GM21619 (cell line): Measurements from ENCODE around the gene CMIP.
A peak's percentile ranks its signal among the peaks of the same experiment; 100 is the strongest.
"Not testable (repeated sequence)": the region's sequence is repeated elsewhere in the genome, so short reads cannot be mapped to it uniquely, and the experiment has no call there.

Experiments used
- ATAC-seq: cut with Tn5 transposase; IDR thresholded peaks from one replicate; pipeline ENCODE4 v1.9.1; 2021; ENCODE audit not compliant: unreplicated experiment

CMIP gene

DNA sequence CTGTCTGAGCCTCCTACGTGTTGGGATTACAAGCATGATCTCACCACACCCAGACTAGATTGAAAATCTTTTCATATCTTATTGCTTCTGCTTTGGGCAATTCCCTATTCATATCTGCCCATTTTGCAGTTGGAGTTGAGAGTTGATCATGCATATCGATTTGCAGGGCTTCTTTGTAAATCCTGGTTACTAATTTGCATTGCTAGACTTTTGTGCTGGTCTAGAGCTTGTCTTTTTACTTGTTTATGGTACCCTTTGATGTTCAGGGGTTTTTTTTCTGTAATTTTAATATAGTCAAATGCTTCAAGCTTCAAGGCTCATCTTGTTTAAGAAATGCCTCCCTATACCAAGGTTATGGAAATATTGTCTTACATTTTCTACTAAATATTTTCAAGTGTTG, 23.5 kb upstream of the CMIP start:
- no peak for ATAC-seq

DNA sequence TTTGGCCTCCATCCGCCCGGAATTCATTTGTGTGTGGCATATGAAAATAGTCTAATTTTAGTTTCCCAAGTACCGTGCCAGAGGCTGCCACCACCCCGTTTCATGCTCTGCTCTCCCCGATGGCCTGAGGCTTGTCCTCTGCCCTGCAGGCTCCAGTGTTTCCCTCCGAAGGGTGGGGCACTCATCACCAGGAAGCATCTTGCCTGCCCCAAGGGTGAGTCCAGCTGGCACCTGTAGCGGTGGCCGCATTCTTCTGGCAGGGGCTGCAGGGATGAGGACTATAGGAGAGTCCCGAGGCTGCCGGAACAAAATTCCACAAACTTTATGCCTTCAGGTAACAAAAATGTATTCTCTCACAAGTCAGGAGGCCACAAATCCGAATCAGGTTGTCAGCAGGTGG, 23.1 kb upstream of the CMIP start:
- no peak for ATAC-seq

DNA sequence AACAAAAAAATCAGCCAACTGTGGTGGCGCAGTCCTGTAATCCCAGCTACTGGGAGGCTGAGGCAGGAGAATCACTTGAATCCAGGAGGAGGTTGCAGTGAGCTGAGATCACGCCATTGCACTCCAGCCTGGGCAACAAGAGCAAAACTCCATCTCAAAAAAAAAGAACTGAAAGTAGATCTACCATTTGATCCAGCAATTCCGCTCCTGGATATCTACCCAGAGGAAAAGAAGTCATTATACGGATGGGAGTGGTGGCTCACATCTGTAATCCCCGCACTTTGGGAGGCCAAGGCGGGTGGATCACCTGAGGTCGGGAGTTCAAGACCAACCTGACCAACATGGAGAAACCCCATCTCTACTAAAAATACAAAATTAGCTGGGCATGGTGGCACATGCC, 22.5 kb upstream of the CMIP start:
- not testable (repeated sequence) for ATAC-seq

DNA sequence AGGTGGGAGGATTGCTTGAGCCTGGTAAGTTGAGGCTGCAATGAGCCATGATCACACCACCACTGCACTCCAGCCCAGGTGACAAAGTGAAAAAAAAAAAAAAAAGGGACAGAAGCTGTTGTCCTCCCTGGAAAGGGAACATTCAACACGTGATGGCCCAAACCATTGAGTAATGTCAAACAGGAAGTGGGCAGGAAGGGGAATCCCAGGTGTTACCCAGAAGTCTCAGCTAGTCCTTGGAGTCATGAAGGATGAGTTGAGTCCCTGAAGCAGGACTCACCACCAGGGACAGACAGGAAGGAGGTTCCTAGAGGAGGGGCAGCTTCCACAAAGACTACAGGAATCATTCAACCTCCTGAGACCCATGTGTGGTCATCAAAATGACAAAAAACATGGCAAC, 19.8 kb upstream of the CMIP start:
- ATAC-seq = peak; percentile 51

DNA sequence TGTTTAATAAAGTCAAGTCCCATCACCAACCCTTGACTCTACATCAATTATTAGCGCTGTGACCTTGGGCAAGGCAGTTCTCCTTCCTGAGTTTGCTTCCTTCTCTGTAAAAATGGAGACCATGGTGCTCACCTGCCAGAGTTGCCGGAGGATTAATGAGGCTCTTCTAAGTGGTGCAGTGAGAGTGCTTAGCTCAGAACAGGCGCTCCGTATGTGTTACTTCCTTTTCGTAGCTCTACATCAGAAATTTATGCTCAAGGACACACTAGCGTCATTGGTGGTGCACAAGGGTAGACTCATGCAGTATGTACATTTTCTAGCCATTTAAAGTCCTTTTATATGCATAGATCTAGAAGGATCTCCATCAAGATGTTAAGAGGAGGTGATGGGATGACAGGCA, 17.4 kb upstream of the CMIP start:
- ATAC-seq = no peak

DNA sequence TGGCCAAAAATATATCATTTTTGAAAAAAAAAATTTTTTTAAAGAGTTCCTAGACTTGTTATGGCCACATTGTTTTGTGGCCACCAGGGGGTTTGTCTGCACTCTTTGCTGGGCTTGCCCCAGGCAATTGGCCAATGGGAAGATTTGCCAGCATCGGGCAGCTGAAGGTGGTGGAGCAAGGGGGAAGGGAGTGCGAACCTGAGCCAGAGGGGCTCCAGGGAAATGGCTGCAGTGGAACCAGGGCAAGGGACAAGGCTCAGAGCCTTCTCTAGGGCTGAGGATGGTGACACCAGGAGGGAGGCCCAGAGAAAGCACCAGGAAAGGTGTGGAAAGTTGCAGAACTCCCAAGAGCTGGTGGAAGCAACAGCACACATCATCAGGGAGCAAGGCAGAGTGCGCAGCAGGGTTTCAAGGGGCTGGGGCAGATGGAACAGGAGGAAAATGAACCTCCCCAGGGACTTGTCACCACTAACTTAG, 15.5 kb upstream of the CMIP start:
- ATAC-seq = no peak

DNA sequence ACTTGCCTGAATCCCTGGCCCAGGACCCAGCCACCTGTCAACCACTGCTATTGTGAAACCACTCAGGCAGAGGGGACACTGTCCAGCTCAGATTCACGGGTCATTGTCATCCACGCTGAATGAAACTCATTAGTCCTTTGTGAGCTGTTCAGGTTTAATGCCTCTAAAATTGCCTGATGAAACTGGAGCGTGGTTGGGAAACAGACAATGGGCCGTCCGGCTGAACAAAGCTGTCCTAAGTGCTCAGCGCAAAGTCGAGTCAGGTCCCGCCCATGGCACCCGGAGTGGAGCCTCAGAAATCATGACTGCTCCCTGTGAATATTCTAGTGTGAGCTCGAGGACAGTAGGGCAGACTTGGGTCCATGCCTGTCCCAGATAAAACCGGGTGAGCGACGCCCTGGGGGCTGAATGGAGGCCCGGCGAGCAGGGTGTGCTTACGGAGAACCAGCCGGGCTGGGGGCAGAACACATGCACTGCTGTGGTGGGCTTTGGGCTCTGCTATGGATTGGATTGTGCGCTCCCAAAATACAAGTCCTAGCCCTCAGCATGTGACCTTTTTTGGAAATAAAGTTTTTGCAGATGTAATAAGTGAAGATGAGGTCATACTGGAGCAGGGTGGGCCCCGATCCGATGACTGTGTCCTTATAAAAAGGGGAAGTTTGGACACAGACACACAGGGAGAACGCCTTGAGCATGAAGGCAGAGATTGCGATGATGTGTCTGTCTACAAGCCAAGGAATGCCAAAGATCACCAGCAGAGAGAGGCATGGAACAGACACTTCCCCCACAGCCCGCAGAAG, 12.9 kb upstream of the CMIP start:
- ATAC-seq = no peak

DNA sequence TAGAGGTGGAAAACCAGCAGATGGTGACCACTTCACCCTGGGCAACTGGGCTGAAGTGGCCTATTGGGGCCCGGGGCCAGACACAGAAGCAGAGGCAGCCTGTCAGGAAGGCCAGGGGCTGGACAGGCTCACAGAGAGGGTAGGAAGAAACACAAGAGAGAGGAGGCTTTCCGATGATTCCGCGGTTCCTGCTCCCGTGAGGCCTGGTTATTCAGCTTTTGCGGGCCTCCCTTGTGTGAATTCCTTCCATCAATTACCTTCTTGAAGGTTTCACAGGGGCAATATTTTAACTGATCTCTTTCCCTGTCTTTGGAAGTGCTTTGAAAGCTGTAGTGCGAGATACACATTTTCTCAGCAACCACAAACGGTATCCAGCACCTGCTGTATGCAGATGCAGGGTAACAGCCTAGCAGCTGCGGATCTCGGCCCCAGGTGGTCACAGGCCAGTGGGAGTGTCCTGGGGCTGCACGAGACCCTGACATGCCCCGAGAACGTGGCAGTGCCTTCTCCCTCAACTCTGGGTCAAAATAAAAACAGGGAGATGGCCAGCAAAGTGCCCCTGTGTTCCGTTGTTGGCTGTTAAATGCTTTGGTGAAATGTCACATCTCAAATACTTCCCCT, 11.6 kb upstream of the CMIP start:
- no peak for ATAC-seq

DNA sequence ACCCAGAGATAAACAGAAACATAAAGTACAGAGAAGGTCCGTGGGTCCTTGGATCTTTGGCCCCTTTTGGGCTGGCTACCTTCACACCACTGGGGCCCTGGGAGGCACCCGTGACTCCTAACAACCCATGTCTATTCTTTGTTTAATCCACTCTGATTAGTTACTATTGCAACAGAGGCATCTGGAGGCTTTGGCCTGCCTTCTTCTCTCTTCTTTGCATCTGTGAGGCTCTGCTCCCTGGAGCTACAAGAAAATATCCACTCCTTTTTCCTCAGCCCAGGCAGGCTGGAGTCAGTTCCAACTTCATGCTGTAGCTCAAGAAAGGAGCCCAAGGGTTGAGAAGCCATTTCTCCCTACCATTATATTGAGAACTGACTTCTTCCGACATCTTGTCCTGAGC, 9.5 kb upstream of the CMIP start:
- ATAC-seq = no peak

DNA sequence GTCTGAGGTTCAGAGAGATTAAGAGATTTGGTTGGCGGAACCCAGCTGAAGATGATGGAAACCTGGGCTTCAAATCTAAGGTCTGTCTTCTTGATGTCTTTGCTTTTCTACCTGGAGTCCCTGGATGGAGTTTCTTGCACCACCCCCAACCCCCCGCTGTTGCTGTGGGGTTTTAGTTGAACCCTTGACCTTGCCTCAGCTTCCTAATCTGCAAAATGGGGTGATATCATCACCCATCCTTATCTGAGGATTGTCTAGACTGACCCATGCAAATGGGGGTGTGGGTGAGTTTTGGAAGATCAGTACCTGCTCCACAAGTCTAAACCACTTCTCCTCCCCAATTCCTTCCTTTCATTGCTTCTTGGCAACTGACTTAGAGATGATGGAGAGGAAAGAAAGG, 9.0 kb upstream of the CMIP start:
- ATAC-seq = no peak

DNA sequence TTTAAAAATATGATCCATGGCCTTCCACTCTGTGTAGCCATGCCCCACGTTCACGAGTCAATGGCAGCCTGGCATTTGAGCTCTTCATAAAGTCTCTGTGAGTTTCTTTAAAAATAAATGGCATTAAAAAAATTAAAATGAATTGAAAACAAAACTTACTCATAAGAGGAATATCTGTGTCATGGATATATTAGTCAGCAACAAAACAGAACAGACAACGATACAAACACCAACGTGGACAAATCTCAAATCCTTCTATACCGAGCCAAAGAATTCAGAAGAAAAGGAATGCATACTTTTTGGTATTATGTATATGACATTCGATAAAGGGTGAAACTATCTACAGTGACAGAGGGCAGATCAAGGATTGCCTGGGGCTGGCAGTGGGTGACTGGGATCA, 8.2 kb upstream of the CMIP start:
- ATAC-seq = no peak

DNA sequence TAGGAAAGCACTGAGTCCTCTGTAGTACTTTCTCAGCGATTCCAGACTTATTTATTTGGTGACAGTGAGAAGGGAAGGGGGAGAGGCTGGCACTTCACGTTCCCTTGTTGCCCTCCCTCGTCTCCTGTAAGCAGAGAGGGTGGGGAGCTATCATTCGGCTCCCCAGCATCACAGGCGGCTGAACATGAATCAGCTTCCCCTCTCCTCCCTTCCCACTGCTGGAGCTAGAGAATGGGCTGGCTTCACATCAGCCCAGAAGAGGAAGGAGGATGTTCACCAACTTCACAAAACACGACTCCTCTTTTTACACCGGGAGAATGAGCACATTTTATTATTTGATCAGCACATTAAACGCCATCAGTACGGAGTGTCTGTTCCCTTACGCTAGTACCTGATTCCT, 6.7 kb upstream of the CMIP start:
- ATAC-seq = no peak

DNA sequence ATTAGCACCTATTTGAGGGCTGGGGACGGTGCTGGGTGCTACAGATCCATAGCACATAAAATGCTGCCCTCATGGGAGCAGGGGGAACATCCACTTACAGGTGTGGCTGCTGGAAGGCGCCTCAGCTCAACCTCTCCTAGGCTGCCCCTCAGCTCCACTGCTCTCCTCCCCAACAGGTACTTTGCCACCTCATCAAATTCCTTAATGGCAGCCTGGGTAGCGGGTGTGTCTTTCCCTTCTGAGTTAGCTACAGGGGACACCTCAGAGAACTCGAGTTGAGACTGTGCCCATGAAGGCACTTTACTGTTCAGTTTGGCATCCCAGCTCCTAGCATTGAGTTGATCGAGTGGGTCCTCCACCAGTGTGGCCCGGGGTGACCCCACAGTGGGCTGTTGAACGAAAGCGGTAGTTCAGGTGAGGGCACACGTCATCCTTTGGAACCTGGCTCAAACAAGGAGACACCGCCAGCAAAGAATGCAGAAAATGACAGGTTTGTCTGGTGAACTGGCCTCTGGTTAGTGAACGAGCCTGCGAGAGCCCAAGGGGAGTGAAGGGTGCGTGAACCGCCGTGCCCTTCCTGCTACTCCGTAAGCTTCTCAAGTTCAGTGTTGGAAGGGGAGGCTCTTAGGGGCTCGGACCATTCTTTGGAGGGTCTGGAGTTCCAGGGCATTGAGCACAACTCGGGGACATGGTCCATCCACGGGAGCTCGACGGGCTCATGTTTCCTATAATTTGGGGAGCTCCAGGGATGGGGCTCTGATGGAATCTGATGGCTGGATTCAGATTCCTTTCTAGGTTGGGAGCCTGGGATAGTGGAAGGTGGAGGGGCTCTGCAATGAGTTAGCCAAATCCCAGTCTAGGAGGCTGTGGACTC, 3.5 kb upstream of the CMIP start:
- ATAC-seq = no peak

DNA sequence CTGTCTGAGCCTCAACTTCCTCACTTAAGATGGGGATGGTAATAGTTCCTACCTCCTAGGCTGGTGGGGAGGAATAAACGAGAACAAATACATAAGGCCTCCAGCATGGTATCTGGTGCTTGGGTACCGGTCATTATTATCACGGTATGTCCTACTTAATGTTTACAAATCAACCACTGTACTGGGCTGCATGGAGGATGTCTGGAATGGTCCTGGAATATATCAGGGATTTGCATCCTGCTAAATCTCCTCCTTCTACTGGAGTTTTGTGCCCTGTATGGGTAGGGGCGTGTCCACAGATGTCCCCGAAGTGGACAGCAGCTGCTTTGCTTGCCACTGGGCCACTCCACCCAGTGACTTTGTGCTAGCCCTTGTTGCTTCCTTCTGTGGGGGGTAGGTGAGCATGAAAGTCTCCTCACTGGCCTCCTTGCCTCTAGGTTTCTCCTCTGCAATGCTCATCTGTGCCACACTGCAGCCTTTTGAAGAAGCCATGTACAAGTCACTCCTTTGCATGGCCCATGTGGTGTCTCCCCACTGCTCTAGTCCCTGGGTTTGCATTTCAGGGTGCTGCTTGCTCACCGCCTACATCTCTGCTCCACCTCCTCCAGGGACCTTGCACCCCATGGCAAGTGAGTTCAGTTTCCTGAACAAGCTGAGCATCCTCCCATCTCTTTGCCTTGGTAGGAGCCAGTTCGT, 2.2 kb upstream of the CMIP start:
- no peak for ATAC-seq

DNA sequence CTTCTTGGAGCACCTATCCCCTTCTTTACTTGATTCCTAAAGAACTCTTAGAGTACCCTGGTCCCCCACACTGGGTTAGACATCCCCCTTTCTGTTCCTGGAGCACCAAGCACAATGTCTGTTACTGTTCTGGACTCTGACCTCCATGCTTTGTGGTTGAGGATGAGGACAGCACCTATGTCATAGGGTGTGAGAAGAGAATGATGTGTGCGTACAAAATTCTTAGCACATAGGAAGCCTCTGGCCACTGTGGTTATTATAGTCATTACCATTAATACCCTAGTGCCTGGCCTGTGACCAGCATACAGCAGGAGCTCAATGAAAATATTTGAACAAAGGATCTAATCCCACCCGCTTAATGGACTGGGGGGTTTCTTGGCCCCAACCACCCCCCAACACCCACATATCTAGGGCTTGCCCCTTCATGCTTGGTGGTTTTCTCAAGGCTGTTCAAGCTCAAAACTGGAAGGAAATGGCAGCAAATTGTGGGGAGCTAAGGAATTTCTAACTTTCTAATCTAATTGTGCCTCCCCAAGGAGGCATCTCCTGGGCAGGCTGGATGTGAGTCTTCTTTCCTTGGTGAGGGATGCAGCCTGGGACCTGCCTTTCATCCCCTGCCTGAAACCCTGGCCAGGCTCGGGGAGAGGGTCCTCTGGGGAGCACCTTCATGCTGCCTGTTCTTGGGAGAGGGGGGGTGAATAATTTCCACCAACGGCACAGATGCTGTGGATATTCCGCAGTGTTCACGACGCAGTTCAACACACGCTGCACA, 1.5 kb upstream of the CMIP start:
- ATAC-seq = no peak

DNA sequence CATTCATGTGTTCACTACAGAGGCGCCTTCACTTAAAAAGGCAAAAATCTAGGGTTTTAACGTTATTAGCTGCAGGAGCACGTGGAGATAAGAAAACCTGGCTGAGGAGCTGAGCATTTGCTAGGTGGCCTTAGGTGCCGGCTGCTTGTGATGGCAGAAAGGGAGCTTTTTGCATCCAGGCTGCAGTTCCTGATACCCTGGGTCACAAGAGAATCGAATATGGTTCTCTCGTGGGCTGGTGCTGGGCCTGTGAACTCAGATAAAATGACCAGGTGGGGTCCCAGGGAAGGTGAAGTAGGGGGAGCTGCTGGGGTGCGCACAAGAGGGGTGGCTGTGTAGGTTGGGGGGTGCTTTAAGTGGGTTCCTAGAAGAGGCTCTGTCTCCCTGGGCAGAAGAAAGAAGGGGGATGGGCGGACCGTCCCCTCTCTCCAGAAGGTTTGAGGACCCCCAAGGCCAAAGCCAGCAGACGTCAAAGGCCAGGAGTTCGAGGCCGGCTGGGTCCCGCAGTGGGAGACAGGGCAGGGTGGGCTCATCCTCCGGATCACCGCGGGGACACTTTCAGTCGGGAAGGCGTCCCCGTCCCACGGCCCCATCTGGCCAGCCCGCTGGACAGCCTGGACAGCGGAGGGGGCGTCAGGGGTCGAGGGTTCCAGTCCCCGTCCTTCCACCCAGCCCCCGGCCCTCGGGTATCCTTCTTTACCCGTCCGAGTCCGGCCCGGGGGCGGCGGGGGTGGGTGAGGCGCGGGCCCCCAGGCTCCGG, 740 bp upstream of the CMIP start:
- no peak for ATAC-seq

DNA sequence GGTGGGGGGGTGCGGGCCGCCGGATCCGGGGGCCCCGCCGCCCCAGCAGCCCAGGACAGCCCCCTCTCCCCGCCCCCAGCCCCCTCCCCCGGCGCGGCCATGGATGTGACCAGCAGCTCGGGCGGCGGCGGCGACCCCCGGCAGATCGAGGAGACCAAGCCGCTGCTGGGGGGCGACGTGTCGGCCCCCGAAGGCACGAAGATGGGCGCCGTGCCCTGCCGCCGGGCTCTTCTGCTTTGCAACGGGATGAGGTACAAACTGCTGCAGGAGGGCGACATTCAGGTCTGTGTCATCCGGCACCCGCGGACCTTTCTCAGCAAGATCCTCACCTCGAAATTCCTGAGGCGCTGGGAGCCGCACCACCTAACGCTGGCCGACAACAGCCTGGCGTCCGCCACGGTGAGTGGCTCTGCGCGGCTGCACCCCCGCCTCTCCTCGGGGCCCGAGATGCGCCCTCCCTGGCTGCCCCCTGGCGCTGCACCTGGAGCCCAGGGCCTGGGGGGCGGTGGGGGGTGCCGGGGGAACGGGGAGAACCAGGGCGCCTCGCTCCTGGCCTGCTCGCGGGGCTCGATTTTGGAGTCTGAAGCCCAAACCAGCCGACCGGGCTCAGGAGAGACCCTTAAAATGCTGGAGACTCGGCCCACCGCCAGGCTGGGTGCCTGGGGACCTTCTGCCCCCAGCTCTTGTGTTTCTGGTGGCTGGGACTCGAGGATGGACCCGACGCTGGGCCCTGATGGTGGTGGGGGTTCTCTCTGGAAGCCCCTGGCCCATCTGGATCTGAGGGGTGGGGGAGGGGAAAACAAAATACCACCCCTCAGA, 744 bp downstream of the CMIP start:
- peak; percentile 28 for ATAC-seq

DNA sequence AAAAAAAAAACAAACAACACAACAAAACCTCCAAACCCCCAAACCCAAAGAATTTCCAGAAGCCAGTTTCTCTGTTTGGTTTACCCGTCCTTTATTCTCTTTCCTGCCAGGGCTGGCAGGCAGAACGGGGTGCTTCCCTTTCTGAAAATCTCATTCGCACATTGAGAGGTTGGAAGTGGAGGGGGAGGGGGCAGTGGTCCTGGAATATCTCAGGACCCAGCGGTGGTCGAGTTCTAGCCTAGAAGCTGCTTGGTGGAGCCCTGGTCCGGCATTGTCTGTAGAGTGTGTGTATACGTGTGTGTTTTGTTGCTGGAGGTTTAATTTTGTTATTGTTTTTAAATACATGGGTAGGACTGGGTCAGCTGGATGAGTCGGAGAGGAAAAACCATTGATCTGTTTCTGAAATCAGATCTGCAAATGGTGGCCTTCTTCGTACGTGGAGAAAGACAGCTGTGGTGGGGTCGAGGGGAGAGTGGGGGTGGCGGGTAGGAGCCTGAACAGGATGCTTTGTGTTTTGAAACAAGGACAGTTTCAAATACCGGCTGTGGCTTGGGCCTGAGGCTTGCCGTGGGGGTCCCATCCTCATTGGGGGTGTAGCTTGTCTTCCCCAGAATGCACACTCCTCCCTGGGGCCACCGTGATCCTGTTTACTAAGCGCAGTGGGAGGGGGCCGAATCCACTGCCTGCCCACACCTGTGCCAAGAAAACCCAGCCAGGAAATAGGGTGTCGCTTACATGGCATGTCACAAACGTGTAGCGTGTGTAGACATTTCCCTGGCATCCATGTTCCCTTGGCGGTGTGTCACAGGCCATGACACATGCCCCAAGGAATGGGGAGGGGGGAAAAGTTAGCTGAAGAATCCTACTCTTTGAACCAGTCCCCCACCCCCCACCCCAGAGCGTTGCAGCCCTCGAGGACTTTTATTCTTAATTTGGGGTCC, 1.6 kb downstream of the CMIP start:
- no peak for ATAC-seq
